ENCODE measurements around the gene GPATCH2.

The GPATCH2 gene

DNA sequence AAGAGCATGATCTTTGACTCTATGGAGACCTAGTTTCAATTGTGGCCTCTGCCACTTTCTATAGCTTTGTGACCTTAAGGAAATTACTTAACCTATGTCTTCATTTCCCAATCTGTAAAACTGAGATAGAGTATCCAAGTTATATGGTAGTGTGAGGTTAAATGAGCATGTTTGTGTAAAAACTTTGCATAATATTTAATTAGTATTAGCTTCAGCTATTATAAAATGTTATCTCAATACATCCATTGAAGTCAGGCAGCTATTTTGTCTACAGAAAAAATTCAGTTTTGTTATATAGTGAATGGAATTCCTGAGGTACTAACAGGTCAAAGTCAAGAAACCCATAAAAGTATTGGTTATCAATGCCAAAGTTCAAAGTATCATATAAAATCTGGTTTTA, 53.6 kb downstream of the GPATCH2 start:
- no peak for DNase-seq

DNA sequence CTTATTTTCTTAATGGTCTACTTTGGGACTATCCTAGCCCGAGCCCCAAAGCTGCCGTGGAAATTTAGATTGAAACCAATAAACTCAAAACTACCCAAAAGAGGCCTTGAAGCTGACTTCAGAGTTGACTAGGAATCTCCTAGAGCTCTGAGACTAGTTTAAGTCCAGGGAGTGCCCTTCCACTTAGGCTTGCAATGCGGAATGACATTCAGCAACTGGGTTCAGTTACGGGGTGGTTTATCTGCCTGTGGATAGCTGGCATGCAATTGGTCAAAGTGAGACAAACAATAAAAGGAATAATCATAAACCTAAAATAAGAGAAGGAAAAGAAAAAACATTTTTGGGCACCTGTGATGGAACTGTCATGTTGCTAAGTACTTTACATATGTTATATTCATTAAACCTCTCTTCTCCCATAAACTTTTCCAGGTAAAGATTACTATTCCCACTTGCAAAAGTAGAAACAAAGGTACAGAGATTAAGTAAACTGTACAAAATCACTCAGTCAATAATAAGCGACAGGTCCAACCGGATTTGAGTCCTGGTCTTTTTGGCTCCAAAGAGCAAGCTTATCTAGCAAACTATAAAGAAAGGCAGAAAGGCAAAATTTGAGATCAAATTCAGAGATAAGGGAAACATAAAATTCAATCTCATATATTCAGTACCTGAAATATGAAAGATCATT, 56.5 kb downstream of the GPATCH2 start:
- no peak for DNase-seq

- DNase-seq = no peak
Observed at GRCh38 chr1:217569021-217569420, 61.9 kb downstream of the GPATCH2 start.

- DNase-seq = no peak
Observed at GRCh38 chr1:217568200-217568599, 62.7 kb downstream of the GPATCH2 start.

DNA sequence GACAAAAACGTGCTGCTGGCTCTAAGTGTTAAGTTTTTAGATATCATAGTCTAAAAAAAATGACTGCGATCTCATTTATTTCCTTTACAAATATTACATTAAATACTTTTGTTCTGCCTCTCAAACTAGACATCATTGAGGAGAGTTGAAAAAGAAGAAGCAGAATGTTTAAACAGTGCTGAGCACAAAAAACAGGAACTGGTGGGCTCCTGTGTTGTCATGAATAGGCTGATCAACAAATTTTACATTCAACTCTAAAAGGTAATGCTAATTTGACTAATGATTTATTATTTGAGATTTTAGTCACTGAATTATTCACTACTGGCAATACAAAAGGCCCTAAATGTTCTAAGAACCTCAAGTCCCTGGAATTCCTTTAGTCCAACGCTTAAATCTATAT, 66.1 kb downstream of the GPATCH2 start:
- no peak for DNase-seq

DNA sequence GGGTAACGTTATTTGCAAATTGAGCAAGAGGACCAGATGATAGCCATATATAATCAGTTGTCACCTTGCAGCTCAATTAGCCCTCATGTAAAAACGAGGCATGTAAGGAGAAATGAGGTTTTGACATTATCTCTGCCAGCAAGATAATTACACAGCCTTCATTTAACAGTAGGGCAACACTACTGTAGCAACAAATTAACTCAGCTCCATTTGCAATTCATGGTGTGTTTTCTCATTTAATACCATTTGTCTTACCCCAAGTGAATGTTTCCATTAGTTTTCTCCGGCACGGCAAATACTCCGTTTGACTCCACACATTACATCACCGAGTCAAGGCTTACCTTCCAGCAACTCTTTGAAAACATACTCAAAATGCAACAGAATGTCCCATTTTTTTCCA, 66.7 kb downstream of the GPATCH2 start:
- no peak for DNase-seq

DNA sequence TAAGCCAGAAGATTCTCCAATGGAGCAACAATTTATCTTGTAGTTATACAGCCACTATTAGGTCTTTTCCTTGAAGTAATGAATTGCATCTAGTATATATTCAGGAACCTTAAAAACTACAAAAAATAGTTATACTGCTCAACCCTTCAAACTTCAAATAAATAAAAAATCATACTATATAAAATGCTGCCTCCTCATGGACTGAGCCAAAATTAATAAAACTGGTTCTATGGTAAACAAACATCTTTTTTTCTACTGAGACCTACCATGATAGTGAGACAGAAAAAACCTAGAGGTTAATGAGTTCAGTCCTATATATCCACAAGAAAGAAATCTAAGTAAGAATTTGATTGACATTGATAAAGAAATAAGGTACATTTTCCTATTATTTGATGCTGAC, 67.7 kb downstream of the GPATCH2 start:
- no peak for DNase-seq

GRCh38 chr1:217562229-217562878, 68.5 kb downstream of the GPATCH2 start:
- DNase-seq = no peak

- DNase-seq = no peak
Observed at GRCh38 chr1:217561446-217561845, 69.4 kb downstream of the GPATCH2 start.

DNA sequence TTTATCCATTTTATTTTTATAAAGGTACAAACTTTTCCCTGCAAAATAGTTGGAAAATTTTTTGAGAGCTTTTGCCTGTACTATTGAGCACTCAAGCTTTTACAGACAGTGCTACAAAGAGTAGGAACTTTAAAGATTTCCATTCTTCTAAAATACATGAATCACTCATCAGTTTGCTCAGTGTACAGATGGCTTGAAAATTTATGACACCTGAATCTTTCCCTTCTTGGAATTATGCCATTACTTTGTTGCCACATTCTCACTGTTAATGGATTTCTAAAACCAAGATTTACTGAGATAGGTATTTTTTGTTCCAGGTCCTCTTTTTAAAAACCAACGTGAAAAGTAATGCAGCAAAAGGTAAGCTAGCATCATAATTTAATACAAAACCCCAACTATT, 76.0 kb downstream of the GPATCH2 start:
- DNase-seq = no peak

DNA sequence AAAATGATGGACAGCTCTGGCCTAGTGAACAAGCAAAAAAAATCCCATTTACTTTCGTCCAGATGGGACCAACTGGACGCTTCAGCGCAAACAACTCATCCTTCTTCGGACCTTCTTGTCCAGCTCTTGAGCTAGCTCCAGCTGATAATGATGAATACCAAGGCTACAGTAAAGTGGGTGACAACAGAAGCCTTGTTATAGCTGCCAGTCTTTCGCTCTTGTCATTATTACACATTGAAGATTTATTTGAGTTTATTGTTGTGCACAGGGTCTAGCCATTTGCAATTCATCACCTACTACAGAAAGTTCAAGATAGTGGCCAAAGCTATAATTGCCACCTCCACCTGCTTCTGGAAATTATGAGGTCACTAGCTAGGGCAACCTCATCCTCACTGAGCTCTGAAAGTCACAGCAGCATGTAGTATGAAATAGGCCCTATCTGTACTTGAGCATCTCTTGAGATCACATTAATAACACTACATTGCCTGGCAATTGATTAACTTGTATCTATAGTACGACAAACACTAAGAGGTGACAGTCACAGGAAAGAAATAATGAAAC, 76.9 kb downstream of the GPATCH2 start:
- DNase-seq = no peak

DNA sequence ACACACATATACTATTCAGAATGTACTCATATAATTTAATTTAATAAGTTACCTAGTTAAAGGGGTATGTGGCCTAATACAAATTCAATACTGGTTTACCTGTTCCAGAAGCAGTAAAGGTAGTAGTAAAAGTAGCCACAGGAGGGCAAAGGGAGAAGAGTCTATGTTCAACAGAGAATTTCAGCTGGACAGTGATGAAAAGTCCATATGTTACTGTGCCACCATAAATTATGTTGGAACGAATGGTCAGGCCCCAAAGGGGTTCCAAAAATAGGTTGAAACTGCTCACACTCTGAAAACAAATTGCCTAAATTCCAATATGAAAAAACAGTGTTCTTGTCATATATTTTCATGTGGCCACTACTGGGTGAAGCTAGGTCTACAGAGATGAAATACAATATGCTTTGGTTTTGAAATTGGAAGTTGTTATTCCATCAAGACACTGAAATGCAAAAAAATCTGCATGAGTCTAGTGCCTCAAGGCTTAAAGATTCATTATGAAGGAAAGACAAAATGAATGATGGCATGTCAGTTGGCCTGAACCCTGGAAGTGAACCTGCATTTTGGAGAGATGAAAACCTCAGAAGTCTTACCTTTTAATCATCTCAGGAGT, 78.4 kb downstream of the GPATCH2 start:
- no peak for DNase-seq

GRCh38 chr1:217542837-217543236, 88.1 kb downstream of the GPATCH2 start:
- no peak for DNase-seq

DNA sequence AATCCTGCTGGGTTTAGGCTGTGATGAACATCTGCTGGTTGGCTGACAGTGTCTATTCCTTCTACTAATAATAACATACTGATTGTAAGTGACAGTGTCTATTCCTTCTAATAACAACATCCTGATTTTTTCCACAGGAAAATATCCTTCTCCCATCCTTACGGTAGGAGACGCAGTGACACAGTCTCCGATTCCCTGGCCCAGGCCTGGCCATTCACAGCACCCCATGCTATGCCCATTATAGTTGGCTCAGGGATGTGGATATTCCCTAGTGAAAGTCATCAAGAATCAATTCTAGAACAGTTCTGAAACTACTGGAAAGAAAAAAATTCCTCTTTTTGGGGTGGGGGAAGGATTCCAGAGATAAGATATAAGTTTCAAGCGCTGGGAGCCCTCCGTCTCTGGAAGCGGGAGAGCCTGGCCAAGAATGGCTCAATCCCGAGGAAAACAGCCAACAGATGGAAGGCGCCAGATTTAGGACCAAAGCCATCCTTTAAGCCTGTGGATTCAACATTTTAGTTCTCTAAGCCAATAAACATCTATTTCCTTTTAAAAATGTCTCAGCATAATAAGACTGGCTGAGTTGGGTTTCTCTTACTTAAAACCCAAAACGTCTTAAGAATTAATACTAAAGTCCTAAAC, 88.6 kb downstream of the GPATCH2 start:
- DNase-seq = no peak

GRCh38 chr1:217540321-217540720, 90.6 kb downstream of the GPATCH2 start:
- no peak for DNase-seq

DNA sequence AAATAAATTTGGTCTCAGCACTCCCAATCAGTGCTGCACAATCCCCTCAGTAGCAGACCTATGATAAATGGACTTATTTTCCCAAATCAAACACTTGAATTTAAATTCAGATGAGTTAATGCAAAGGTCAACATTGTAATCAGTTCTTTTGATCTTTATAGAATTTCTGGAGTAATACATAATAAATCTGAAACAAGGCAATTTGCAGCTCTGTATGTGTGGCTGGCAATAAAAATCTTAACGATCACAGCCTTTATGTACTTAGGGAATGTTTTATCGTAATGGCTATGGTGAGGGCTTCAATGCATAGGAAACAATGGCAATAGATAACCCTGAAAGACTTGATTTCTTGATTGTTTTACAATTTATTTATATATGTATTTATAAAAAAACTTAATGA, 91.4 kb downstream of the GPATCH2 start:
- no peak for DNase-seq

DNA sequence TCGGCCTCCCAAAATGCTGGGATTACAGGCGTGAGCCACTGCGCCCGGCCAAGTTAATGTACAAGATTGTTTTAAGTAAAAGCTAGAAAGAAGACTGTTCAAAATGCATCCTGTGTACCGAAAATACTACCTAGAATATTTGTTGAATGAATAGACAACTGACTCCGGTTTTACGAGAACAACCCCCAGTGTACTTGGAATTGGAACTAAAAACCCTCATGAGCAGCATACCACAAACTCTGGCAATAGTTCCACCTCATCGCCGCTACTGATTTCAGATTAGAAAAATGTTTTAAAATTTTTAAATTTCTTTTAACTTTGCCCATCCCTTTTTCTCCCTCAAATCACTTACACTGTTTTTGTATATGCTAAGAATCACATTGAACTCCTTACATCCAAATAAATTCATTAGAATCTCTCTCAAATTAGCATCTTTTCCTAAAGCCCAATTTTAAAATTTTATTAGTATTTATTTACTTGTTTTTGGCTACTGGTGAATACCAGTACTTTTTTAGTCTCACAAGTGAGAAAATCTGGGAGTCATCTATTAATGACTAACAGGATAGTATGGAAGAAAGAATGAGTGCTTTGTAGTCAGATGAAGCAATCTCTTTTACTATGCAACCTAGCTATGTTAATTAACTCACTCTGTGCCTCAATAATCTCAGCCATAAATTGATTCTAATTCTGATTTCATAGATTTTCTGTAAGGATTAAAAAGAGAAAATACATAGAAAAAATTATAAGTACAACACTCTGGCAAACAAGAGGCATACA, 95.1 kb downstream of the GPATCH2 start:
- no peak for DNase-seq

DNA sequence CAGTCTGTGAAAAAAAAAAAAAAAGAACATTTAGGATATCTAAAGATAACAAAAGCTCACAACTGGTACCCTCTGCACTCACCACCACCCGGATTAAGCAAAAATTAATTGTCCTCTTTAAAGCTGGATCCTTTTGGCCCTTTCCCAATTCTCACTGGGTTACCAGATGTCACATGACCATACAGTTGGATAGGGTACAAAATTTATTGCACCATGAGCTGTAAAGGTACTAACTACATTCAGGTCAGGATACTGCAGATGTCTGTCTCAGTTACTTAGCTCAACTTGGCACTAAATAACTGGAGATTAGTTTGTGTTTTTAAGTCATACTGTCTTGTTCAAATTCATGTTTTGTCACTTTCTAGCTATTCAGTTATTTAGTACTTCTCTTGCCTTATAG, 96.3 kb downstream of the GPATCH2 start:
- DNase-seq = no peak

GRCh38 chr1:217528271-217528670, 102.6 kb downstream of the GPATCH2 start:
- DNase-seq = no peak

DNA sequence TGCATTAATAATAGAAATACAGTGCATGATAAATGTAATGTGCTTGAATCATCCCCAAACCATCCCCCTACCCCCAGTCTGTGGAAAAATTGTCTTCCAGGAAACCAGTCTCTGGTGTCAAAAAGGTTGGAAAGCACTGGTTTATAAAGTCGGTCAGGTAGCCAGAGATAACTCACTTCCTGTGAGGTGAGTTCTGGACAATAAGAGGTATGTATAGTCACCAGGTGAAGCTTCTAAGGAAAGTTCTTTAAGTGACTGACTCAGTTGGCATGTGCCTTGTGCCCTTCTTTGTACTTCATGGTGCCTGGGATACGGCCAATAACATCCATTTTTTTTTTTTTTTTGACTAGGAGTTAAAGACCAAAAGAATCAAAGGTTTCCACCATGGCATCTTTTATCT, 103.7 kb downstream of the GPATCH2 start:
- DNase-seq = no peak

GRCh38 chr1:217526636-217527035, 104.3 kb downstream of the GPATCH2 start:
- no peak for DNase-seq

DNA sequence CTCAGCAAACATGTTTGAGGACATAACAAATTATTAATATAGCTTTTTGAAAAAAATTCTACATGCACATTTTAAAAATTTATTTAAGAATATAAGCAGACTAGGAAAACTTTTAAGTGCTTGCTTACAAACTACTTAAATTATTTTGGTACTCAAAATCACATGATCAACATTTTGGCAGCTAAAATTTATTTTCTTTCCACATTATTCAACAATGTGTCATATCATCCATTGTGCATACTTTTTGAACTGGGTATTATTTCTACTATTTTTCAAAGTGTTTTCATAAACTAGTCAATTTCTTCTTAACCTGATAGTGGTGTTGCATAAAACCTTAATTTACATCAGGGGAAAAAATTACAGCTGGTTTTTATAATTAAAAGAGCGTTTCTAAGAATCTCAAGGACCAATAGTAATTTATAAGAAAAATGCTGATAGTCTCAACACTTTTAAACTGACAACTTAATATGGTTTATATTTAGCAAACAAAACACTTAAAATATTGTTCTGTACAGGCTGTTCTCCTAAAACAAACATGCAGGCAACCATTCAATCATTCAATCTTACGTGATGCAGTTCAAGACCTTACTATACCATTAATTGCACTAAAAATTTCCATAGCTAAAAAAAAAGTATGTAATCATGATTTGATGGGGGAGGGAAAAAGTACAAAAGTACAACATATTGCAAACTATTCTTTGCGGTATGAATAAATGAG, 105.0 kb downstream of the GPATCH2 start:
- no peak for DNase-seq

All from NCI-H2107 (cell line).